A172 (cell line): ENCODE measurements around the gene PGLYRP2. TPM values are rescaled to one million over a fixed set of nuclear protein-coding genes. Genes with fewer than 3 reads are reported as not detected.
"Not testable (repeated sequence)": the region's sequence is repeated elsewhere in the genome, so short reads cannot be mapped to it uniquely, and the experiment has no call there.

Source experiments
- DNase-seq: peaks from one replicate; pipeline ENCODE4 v3.0.0-alpha.2; 2015; ENCODE audit warnings: low spot score
- total RNA-seq: library from RNA; depleted of rRNA; stranded (reverse); fragments of >200 nt; shearing (Covaris generic); gene quantifications from 2 replicates; pipeline ENCODE4 v1.2.3, GENCODE V29; 2014

PGLYRP2 gene
- total RNA-seq, 1 experiment from 2014 or later, result not detected

DNA sequence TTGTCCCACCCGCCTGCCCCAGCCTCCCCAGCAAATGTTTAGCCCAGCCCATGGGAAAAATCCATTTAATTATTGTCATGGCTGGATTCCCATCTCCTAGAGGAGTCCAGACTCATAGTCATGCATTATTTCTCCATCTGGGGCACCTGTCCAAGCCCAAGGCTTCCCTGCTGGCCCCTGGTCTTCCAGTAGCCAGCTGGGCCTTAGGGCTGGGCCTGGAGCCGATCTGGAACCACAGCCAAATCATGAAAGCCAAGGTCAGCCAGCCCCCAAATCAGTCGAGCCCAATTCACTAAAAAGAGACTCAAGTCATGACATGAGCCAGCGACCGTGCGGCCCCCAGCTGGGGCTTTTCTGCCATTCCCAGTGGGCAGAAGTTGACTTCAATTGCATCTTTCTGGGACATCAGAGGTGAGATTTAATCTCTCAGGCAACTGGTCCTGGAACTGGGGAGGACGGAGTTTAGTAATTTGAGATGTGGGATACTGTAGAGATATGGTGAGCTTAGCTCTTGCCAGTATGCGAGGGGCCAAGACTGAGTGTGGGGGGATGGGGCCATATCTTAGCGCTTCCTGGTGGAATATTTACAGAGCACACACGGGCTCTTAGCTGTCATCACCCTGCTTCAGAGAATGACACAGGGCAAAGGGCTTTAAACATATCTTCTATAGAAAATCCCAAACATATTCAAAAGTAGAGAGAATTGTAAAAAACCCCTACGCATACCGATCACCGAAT lies 9.4 kb upstream of the PGLYRP2 start:
- DNase-seq, result no peak

DNA sequence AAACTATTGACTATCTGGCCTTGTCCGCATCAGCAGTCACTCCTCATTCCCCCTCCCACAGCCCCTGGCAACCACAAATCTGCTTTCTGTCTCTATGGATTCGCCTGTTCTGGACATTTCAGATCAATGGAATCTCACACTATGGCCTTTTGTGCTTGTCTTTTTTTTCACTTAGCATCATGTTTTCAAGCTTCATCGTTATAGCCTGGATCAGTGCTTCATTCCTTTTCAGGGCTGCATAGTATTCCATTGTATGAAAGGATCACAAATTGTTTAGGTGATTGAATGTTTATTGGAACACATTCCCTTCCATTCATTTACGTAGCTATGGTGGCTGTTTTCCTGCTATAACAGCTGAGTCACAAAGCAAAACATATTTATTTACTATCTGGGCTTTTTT lies 7.7 kb upstream of the PGLYRP2 start:
- DNase-seq, result no peak

DNA sequence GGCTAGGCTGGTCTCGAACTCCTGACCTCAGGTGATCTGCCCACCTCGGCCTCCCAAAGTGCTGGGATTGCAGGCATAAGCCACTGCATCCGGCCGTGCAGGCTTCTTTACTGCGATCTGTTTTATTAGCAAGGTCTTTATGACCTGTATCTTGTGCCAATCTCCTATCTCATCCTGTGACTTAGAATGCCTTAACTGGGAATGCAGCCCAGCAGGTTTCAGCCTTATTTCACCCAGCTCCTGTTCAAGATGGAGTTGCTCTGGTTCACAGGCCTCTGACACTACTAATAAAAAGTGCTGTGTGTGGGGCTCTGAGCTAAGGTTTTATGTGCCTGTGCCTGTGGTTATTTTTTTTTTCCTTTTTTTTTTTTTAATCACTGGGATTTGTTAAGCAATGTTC lies 6.5 kb upstream of the PGLYRP2 start:
- not testable (repeated sequence) for DNase-seq

DNA sequence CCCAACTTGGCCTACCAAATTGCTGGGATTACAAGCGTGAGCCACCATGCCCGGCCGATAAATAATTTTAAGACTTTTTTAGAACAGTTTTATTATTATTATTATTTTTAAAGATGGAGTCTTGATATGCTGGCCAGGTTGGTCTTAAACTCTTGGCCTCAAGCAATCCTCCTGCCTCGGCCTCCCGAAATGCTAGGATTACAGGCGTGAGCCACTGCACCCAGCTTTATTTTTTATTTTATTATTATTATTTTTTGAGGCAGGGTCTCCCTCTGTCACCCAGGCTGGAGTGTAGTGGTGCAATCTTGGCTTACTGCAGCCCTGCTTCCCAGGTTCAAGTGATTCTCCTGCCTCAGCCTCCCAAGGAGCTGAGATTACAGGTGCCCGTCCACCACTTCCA lies 1.7 kb upstream of the PGLYRP2 start:
- DNase-seq, result not testable (repeated sequence)

DNA sequence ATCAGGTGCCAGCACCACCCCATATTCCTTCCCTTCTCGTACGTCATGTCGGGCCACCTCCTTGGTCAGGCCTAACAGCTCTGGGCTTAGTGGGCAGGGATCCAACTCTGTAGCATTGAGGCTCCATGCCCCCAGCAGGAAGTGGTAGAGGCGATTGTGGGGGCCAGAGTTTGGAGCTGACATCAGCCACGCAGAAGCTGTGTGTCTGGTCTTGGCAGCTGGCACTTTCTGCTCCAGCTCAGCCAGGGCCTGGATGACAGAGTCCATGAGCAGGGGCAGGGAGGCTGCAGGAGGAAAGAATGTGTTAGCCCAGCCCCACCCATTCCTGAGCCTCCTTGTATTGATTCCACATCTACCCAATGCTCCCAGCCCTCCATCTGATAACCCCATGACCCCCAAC lies 3.0 kb downstream of the PGLYRP2 start:
- DNase-seq, result no peak

DNA sequence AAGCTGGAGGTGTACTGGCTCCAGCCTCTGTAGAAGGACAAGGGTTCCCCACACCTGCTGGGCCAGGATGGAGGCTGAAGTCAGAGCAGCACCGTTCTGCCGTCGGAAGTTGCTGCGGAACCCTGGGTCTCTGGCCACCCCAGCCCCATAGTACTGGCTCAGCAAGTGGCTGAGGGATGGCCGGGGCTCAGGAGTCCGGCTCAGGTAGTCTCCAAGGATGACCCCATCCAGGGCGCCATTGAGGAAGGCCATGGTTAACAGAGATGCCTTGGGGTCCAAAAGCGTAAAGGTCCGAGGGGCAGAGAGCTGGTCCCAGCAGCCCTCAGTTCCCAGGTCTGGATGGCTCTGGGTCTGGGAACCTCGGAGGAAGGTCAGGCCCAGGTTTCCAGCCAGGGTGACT lies 3.7 kb downstream of the PGLYRP2 start:
- no peak for DNase-seq

DNA sequence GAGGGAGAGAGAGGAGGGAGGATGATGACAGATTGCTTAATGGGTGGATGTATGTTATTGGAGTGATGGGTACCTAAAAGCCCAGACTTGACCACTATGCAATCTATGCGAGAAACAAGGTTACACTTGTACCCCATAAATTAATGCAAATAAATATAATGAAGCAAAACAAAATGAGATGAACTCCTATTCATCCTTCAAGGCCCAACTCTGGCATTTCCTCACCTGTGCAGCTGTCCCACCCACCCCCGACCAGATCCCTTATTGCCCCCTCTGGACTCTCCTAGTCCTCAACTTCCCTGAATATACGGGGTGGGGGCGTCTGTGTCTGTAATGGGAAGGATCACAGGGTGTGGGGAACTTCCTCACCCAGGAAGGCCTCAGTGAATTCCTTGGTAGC lies 4.1 kb downstream of the PGLYRP2 start:
- no peak for DNase-seq

DNA sequence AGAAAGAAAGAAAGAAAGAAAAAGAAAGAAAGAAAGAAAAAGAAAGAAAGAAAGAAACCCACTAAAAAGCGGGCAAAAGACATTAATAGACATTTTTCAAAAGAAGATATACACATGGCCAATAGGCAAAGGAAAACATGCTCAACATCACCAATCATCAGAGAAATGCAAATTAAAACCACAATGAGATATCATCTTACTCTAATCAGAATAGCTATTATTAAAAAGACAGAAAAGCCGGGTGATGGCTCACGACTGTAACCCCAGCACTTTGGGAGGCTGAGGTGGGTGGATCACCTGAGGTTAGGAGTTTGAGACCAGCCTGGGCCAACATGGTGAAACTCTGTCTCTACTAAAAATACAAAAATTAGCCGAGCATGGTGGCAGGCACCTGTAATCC lies 5.5 kb downstream of the PGLYRP2 start:
- DNase-seq, result not testable (repeated sequence)

DNA sequence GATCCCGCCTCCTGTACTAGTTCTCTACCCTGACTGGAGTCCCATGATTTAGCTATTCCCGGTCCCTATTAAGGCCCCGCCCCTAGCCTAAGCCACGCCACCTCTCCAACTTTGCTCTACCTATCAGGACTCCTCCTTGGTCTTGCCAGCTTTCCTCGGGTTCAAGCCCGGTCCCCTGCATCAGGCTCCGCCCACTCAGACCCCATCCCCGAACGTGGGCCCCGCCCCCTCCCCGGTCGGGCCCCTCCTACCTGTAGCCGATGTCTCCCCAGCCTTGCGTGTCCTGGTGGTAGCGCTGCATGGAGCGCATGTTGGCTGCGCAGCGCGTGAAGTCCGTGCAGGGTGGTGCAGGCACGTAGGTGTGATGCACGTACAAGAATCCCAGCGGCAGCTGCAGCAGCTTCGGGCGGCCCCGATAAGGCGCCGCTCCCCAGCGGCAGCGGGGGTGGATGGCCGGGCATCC lies 7.6 kb downstream of the PGLYRP2 start:
- no peak for DNase-seq

DNA sequence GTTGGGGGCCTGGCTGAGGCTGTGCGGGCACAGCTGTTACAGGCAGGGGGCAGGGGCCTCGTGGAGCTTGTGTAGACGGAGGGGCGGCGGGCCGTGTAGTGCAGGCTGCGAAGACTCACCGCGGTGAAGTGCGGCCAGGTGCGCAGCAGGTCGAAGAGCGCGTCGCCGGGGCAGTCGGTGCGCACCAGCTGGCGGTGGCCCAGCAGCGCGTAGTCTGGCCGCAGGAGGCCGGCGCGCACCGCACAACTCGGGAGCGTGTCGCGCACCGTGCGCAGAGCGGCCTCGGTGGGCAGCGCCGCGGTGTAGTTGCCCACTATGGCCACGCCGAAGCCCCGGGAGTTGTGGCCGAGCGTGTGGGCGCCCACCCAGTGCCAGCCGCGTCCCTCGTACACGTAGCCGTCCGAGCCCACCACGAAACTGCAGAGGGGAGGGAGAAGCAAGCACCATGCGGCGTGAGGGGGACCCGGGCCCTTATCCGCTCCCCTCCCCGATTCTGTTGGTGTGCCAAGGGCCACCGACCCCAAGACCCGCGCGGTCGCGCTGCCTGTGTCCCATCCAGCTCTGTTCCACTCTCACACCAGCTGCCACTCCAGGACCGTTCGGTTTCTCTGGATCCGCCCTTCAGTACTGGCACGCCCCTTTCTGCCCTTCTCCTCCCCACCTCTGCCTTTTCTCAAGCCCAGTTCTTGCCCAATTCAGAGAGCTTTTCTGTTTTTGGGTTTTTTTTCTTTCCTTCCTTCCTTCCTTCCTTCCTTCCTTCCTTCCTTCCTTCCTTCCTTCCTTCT lies 9.6 kb downstream of the PGLYRP2 start:
- no peak for DNase-seq

DNA sequence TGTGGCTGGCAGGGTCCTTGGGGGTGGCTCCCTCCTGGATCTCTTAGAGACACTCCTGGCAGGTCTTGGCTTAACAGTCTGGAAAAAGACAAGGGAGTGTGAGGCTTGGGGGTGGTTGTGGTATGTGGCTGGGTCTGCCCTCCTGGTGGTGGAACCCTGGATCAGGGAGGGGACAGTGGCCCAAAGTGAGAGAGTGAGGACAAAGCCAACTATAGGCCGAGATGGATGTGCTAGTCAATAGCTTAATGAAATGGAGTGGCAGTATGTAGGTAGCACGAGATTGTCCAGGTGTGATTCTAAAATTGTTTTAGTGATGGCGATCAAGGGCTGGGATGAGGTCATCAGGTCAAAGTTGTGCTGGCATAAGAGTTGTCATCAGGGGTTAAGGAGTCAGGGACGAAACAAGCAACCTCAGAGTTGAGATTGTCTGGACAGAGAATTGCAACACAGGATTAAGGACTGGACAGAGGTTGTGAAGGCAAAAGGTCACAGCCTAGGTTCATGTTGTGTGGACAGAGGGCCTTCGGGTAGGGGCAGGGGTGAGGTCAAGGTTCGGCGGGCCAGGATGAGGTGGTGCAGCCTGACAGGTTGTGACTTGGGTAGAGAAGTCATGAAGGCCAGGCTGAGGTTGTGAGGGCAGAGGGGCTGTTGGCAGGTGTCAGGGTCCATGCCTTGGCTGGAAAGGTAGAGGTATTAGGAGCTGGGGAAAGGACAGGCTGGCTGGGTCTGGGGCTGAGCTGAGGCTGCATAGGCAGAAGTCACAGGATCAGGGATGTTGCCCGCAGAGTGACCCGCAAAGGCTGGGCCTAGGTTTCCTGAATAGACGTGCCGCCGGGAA lies 10.4 kb downstream of the PGLYRP2 start:
- DNase-seq, result no peak

DNA sequence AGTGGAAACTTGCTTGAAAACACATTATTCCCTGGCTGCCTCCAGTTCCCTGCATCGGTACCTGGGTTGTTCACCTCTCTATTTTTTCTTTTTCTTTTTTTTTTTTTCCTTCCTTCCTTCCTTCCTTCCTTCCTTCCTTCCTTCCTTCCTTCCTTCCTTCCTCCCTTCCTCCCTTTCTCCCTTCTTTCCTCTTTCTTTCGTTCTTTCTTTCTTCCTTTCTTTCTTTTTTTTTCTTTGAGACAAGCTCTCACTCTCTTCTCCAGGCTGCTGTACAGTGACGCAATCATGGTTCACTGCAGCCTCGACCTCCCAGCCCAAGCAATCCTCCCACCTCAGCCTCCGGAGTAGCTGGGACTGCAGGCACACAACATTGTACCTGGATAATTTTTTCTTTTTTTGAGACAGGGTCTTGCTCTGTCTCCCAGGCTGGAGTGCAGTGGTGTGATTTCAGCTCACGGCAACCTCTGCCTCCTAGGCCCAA lies 11.5 kb downstream of the PGLYRP2 start:
- no peak for DNase-seq

DNA sequence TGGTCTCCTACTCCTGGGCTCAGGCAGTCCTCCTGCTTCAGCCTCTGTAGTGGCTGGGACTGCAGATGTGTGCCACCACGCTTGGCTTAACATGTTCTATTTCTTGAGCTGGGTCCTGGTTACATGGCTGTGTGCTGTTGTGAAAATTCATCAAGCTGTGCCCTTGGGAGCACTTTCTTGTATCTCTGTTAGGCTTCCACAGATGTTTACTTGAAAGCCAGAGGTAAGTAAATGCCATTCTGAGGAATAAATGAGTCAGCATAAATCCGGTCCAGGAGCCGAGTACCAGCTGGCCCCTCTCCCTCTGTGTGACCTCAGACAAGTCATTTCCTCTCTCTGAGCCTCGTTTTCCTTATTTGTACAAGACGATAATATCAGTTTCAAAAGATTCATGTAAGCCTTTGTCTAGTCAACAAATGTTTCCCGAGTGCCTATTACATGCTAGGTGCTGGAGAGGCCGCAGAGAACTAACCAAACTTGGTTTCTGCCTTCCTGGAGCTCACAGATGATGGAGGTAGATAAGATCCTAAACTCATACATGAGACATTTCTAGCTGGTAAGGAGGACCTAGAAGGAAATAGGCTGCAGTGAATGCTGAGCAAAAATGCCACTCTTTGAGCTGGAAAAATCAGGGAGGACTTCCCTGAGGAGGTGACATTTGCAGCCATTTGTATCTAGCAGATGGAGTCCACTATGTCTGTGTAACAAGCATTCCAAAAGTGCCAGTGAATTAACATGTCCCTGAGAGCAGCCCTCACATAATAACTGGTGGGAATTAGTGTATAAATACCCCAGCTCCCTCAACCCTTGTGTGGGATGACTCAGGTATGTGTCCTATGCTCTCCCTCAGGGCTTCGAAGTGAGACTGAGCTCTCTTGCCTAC lies 12.2 kb downstream of the PGLYRP2 start:
- DNase-seq, result peak; percentile 60

DNA sequence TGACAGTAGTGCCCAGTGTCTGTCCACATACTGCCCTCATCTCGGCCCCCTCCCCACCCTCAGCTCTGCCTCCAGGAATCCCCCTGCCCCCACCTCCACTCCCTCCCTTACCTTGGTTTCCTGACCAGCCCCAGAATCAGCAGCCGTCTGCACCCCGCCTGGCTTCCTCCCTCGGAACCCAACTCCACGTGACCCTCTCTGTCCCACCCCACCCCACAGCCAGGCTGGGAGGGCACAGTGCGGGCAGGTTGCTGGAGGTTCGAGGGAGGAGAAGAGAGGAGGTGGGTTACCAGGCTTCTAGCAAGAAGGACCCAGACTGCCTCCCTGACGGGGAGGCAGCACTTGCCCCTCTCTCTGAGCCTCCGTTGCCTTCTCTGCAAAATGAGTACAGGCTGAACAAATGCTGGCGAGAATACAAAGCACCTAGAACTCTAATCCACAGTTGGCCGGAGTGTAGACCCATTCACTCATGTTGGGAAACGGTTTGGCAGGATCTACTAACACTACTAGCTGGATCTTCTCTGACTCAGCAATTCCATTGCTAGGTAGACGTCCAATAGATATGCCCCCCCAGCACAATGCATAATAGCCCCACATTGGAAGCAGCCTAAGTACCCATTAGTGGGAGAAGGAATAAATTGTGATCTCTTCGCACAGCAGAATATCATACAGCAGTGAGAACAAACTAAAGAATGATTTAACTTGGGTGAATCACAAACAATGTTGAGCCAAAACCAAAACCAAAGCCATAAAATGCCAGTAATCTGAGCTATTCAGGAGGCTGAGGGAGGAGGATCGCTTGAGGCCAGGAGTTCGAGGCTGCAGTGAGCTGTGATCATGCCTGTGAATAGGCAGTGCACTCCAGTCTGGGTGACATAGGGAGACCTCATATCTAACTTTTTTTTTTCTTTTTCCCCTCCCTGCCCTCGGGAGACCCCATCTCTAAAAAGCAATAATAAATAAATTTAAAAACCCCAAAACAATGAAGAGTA lies 14.6 kb downstream of the PGLYRP2 start, which contains the start of gene RASAL3:
Gene RASAL3 (minus strand): TSS at position 151 of the 992 bp plus-strand sequence. CDS start 186 bp downstream, outside the sequence.
- no peak for DNase-seq

DNA sequence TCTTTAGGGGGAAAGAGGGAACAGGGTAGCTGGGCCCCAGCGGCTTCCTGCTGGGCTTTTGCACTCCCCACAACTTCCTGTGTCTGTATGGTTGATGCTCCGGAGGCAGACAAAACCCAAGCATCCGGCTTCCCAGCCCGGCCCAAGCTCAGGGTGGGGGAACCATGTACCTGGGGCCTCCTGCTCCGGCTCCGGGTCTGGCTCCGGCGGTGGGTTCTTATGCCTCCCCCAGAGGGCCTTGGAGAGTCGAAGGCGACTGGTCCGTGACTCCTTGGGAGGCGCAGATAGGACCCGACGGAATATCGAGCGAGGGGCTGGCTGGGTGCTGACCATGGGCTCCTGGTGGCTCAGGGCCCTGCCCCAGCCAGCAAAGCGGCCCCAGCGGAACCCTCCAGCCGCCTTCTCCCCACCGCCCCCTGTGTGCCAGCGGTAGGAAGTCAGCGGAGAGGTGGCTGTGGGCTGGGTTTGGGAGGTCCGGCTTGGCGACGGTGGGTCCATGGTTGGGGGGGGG lies 15.4 kb downstream of the PGLYRP2 start:
- DNase-seq, result no peak

DNA sequence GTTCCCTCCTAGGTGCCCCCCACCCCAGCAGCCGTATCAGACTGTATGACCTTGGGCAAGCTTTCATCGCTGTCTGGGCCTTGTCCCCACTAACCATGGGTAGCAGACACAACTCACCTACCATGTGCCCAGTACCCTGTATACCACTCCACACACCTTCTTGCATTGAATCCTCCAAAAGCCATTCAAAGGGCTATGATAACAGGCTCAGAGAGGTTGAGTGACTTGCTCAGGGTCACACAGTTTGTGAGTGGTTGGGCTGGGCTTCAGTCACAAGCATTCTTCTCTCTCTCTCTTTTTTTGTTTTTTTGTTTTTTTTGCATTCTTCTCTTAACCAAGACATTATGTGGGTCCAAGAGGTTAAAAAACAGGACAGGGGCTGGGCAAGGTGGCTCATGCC lies 17.6 kb downstream of the PGLYRP2 start:
- DNase-seq, result no peak

DNA sequence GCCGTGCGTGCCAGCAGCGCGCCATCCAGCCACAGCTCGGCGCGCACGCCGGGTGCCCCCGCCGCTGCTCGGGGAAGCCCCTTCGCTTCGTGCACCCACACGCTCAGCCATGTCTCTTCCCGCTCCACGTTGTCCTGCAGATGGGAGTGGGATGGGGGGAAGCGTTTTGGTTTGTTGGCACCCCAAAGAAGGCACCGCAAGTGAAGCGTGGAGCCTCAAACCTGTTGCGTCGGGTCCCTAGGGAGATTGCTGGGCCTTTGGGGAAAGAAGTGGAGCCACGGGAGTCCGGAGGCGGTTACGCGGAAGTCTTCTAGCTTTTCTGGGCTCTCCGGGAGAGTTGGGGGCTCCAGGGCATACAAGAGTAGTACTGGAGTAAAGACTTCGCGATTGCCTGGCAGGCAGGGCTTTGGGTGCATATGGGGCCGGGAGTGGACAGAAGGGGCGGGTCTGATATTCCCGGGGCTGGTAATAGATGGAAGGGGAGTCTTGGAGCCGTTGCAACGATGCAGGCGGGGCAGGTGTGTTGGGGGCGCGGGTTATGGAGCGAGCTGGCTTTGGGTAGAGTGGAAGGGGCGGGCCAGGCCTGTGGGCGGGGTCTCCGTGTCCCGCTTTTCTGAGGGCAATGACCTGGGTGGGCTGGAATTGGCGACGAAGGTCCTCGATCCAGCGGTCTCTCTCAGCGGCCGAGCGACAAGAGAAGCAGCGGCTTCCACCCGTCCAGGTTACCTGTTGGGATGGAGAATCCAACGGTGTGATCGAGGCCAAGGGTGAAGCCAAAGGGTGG lies 21.4 kb downstream of the PGLYRP2 start:
- no peak for DNase-seq

DNA sequence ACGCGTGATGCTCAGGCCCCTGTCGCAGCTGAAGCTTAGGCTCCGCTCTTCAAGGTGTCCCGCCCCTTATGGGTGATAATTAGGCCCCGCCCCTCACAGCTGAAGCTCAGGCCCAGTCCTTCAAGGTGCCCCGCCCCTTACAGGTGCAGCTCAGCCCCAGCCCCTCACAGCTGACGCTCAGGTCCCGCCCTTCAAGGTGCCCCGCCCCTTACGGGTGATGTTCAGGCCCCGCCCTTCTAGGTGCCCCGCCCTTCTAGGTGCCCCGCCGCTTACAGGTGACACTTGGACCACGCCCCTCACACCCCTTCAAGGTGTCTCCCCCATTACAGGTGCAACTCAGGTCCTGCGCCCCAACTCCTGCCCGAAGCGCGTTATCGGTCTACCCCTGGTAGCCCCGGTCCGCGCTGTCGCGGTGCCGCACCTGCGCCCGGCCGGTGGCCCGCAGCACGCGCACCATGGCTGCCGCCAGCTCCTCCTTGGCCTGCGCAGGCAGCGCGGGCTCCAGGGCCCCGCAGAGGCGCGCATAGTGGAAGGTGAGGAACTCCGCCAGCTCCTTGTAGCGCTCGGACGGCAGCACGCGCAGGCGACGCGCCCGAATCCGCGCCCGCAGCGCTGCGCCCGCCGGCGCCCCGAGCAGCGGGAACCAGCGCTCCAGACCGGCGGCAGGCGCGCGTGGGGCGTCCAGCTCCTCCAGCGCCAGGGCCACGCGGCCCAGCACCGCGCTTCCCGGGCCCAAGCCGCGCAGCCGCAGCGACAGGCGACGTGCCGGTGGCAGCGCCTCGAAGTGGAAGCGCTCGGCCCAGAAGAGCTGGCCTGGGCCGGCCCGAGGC lies 22.2 kb downstream of the PGLYRP2 start:
- DNase-seq, result no peak
